Astrocyte of the cerebellum (primary cell): ENCODE results near the gene NFILZ.

ENCODE experiments used
- DNase-seq: peaks from one replicate; pipeline ENCODE4 v3.0.0-alpha.2; 2011; ENCODE audit warnings: low read depth
- H3K4me3 ChIP-seq: 2 replicates; pipeline ENCODE4 v1.5.1; 2011; ENCODE audit warnings: mild to moderate bottlenecking, low read depth, low read length, moderate library complexity
- in situ Hi-C: cut with HindIII; loops from 2 replicates; pipeline ENCODE4 v1.10.0; 2017; ENCODE audit warnings: low sequenced_read_pairs
- TF ChIP-seq, protein P1 (sequence below): IDR thresholded peaks from 2 replicates; pipeline ENCODE4 v1.5.1; 2012; ENCODE audit warnings: low read length, low read depth, moderate library complexity, mild to moderate bottlenecking; ENCODE audit errors: missing control alignments

Gene NFILZ

DNA sequence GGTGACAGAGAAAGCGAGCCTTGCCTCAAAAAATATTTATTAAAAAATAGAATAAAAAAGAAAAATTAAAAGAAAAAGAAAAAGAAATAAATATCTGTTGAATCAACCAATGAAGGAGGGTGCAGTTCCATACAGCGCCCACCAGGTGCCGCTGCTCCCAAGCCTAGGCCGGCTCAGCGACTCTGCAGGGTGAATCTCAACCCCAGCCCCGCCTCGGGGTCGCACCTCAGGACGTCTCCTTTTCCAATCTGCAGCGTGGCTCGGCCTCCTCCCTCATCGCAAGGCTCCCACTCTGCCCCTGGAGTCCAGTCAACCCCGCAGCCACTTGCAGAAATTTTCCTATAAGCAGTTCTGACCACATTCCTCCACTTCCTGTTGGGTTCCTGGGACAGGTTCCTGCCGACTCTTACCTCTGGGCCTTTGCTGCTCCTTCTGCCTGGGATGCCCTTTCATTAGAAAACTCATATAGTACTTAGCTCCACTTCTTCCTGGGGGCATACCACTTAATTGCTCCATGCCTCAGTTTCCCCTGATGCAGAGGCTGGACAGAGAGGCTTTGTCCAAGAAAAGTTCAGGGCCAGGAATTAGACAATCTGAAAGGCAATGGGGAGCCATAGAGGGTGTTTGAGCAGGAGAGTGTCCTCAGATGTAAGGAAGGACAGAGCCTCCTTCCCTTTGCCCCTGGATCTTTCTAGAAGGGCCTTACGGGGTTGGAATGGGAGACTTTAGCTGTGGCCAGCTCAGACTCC lies 24.3 kb downstream of the NFILZ start:
- TF ChIP-seq, protein P1, sequence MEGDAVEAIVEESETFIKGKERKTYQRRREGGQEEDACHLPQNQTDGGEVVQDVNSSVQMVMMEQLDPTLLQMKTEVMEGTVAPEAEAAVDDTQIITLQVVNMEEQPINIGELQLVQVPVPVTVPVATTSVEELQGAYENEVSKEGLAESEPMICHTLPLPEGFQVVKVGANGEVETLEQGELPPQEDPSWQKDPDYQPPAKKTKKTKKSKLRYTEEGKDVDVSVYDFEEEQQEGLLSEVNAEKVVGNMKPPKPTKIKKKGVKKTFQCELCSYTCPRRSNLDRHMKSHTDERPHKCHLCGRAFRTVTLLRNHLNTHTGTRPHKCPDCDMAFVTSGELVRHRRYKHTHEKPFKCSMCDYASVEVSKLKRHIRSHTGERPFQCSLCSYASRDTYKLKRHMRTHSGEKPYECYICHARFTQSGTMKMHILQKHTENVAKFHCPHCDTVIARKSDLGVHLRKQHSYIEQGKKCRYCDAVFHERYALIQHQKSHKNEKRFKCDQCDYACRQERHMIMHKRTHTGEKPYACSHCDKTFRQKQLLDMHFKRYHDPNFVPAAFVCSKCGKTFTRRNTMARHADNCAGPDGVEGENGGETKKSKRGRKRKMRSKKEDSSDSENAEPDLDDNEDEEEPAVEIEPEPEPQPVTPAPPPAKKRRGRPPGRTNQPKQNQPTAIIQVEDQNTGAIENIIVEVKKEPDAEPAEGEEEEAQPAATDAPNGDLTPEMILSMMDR, result peak; percentile 93

DNA sequence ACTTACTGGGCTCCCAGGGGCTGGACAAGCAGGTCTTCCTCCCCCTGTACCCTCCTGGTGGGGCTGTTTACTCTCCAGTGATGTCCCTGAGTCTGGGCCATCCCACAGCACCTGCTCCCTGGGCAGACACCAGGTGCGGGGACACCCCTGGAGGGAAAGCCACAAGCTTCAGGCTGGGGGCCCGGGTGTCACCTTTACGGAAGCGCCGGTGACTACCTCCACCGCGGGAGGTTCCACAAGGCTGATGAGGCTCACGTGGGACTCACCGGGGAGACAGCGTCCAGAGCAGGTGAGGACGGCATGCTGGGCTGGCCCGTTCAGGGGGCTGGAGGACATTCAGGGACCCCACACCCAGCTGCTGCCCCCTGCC lies 24.9 kb downstream of the NFILZ start:
- TF ChIP-seq, protein P1, result no peak
- H3K4me3 ChIP-seq, result no peak overlapping the region
- in situ Hi-C loops, result loop anchor here (5.0 to 25.0 kb wide), 2 partner anchors 63 to 432 kb away; partner anchors contain the start of gene OR1M1
- DNase-seq, result no peak

More for the DNA sequence above, 24.3 kb downstream of the NFILZ start:
- DNase-seq, result no peak
- in situ Hi-C loops, result loop anchor here (5.0 to 25.0 kb wide), 2 partner anchors 62 to 433 kb away; partner anchors contain the start of gene OR1M1
- H3K4me3 ChIP-seq, result no peak overlapping the region

DNA sequence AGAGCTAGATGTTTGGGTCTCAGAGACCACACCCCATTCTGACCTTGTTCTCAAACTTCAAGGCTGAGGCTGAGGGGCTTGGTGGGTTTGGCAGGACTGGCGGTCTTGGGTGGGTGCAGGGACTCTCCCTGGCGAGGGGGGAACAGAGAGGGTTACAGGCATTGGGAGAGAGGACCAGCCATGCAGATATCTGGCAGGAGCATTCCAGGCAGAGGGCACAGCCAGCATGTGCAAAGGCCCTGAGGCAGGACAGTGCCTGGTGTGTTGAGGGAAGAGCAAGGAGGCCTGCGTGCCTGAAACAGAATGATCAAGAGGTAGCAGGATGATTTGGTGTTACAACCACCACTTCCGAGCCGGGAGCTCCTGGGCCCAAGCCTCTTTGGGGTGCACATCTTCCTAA lies 27.4 kb downstream of the NFILZ start:
- no peak overlapping the region for H3K4me3 ChIP-seq
- in situ Hi-C loops, result loop anchor here (5.0 to 25.0 kb wide), 2 partner anchors 66 to 429 kb away; partner anchors contain the start of gene OR1M1
- TF ChIP-seq, protein P1, result no peak

DNA sequence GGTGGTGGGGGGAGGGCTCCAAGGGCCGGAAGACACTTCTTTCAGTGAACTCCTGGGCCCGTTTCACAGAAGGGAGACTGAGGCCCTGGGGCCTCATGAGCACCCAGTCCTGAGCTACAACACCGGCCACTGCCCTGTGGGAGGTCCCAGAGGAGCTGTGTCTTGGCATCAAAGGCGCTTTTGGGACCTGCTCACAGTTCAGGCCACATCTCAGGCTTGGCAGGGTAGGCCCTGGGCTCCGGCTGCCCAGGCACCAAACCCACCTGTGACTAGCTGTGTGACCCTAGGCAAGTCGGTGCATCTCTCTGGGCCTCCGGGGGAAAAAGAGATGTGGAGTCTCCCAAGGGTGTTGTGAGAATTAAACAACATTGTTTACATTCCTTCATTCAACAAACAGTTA lies 29.5 kb downstream of the NFILZ start:
- TF ChIP-seq, protein P1, result no peak
- no peak overlapping the region for H3K4me3 ChIP-seq
- in situ Hi-C loops, result loop anchor here (5.0 to 25.0 kb wide), 2 partner anchors 68 to 427 kb away; partner anchors contain the start of gene OR1M1
- no peak for DNase-seq

More for the DNA sequence above, 27.4 kb downstream of the NFILZ start:
- DNase-seq, result no peak

DNA sequence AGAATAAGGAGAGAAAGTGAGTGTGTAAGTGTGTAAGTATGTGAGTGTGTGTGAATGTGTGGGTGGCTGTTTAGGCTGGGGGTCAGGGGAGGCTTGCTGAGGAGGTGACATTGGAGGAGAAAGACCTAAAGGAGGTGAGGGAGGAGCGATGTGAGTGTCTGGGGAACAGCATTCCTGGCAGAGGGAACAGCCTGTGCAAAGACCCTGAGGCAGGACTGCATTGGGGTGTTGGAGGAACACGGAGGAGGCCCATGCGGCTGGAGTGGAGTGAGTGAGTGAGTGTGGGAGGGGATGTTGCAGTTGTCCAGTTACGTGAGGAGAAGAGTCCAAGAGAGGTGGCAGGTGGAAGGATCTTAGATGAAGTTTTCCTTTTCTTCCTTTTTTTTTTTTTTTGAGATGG lies 31.8 kb downstream of the NFILZ start:
- in situ Hi-C loops, result loop anchor here (25.0 kb wide), 1 partner anchor 425 kb away; the partner anchor contains the start of gene OR1M1
- TF ChIP-seq, protein P1, result no peak
- no peak for DNase-seq
- H3K4me3 ChIP-seq, result no peak overlapping the region

DNA sequence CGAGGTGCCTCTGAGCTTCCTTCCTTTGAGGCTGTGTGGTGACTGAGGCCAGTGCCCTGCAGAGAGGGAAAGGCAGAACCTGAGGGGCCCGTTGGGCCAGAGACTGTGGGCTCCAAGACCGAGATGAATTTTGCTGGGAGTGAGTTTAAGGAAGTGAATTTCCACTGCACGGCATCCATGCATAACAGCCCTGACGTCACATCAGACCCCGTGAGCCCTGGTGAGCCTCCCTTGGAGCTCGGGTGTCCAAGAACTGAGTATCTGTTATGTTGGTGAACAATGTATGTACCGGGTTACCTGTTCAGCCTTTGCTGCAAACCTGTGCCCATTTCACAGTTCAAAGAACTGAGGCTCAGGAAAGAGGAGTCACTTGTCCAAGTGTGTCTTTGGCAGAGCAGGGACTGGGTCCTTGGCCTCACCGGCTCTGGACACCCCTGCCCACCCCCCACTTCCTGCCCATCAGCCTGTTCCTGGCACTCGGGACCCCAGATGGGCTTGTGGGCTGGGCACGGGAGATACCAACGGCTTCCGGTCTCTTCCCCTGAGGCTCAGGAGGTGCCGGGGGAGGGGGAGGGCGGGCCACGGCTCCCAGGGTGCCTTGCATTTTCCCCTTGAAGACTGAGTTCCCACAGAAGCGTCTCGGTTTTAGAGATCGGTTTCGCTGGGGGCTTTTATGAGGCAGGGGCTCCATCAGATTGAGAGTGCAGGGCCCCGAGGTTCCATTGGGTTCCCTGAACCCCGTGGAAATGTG lies 33.7 kb downstream of the NFILZ start:
- H3K4me3 ChIP-seq, result no peak overlapping the region
- TF ChIP-seq, protein P1, result no peak
- in situ Hi-C loops, result loop anchor here (25.0 kb wide), 1 partner anchor 423 kb away; the partner anchor contains the start of gene OR1M1
- DNase-seq, result no peak
